T follicular helper cell (primary cell): Measurements from ENCODE around the gene FBN2.
"Not testable (repeated sequence)": the region's sequence is repeated elsewhere in the genome, so short reads cannot be mapped to it uniquely, and the experiment has no call there.

Source experiments
- DNase-seq: peaks from one replicate; pipeline ENCODE4 v3.0.0-alpha.2; 2020; ENCODE audit warnings: low read depth

The FBN2 gene

DNA sequence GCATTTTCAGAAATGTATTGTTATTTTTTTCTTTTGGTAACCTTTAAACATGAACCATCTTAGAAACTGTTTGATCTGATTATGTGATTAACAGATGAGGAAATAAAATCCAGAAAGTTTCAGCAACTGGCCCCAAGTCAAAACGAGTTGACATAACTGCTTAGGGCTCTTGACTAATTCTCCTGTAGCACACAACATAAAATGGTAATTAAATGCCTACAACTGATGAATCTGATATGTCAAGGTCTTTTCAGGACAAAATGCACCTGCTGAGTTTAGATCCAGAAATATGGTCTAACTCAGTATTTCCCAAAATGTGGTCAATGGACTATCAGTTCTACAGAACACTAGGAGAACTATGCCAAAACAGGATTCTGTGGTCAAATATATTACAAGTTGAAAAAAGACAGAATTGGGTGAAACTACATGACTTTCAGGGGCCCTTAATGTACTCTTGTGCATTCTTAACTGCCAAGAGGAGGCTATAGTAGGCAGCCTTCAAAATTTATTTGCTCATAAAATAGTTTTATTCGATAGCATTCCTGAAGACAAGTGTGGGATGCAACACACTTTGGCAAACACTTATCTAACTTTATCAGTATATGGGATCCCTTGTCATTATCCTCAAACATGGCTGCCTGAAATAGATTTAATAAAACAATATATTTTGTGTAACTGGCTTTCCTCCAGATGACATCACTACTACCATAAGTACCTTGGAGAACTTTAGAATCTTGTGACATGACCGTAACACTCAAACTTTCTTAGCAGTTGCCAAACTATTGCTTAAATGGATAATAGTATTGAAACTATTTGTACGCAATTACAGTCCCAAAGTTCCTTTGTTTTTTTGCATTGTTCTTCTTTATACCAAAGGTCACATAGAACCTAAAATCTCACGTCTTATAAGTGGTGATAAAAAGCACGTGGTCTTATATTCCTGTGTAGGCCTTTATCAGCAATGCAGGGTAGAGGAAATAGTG lies 59.4 kb downstream of the FBN2 start:
- no peak for DNase-seq

DNA sequence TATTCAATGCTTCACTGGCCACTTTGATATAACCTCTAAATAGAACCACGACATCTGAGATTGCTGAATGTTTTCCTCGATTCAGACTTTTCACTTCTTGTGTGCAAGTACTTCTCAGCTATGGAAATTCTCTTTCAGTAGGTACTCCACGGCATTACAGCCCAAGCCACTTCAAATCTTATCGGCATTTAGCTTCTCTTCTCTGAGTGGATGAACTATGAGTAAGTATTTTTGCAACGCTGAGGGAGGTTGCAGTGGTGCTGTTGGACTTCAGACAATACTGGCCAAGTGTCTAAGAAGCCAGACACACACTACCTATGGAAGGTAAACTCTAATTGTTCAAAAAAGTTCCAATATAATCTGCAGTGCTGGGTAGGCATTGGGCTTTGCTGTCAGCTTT lies 60.1 kb downstream of the FBN2 start:
- no peak for DNase-seq

DNA sequence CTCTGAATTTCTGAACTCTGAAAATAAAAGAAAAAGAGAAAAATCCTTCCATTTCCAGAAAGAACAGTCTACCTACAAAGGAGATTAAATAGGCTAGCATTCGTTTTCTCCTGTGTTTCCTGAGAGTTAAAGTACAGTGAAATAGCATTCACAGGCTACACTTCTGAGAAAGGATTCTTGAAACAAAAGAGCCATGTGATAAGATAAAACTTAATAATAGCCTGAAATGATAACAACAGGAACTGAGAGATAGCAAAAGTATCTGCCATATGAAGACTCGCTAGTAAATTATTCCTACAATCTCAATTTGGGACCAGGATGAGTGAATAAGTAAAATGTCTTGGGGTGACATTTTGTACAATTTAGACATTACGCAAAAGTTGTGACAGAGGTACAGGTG lies 62.4 kb downstream of the FBN2 start:
- DNase-seq, result no peak

DNA sequence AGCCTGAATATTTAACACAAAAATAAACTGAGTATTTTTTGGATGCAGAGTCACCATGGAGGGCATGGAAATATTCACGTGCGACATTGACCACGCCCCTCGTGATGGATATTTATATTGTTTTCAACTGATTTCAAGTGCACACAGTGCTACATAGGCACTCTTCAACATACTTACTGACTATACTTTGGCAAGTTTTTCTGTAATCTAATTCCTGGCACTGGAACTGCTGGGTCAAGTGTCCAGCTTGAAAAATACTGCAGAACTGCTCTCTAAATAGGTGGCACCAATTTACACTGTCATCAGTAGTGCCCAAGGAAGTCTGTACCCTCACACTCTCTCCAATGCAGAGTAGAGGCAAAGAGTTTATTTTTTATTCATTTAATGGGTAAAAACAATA lies 65.1 kb downstream of the FBN2 start:
- no peak for DNase-seq

DNA sequence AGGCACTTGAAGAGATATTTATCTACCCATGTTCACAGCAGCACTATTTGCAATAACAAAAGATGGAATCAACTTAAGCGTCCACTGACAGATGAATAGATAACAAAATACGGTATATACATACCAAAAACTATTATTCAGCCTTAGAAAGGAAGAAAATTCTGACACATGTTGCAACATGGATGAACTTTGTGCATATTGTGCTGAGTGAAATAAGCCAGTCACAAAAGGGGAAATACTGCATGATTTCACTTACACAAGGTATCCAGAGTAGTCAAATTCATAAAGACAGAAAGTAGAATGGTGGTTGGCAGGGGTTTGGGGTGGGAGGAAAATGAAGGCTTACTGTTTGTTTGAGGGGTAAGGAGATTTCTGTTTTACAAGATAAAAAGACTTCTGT lies 66.0 kb downstream of the FBN2 start:
- no peak for DNase-seq

DNA sequence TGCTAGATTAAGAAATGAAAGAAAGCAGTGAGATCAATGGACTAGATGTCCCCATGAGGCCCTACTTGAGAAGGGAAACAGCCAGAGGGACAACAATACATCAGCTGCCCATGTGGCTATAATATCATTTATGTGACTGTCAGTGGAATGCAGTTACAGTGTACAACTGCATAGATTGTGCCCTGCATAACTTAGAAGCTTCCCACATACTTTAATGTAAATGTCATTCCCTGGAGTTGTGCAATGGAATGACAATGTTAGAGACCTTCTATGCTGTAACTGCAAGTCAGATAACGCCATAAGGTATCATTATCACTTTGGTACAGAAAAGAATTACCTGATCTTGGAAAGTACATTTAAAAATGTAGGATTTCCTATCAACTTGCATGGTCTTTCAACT lies 67.4 kb downstream of the FBN2 start:
- no peak for DNase-seq

DNA sequence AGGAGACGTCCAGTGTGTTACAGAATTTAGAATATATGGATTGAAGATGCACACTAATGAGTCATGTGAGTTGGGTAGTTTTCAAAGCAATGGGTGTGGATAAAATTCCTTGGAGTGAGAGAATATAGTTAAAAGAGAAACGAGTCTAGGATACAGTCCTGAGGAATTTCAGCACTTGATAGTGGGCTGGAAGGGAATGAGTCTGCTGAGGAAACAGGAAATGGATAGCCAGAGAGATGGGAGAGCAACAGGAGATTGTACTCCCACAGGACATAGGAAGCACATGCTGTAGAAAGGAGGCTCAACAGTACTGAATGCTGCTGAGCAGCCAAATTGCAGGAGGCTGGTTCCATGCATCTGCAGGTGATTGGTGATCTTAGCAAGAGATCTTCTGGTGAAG lies 68.1 kb downstream of the FBN2 start:
- no peak for DNase-seq

DNA sequence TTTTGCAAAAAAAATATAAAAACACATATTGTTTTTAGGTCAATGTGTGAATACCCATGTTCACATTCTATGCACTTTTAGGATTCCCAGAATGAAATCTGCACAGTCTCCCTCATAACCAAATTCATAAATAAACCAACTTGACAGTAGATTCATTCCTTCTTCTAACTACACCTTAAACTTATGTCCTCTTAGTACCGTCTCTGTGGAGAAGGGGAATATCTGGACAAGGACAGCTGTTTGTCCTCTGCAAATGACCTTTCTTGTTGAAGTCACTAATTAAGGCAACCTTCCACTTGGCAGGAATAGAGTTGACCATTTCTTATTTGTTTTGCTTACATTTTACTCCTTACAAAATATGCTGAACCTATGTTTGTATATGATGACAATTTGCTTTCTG lies 71.1 kb downstream of the FBN2 start:
- DNase-seq, result no peak

DNA sequence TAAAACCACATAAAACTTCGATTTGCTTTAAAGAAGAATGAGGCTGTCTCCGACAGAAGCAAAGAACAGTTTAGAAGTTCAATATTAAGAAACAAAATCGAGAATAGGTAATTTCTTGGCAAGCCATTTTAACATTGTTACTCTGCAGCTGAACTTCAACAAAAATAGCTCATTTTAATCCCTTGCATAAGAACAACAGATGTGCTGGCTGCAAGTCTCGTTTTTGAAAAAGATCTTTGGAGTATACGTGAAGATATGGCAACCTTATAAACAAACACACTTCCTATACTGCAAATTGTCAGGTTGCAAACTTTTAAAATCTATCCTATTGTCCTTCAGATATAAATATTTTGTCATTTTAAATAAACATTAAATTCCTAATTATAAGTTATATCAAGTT lies 71.5 kb downstream of the FBN2 start:
- no peak for DNase-seq

DNA sequence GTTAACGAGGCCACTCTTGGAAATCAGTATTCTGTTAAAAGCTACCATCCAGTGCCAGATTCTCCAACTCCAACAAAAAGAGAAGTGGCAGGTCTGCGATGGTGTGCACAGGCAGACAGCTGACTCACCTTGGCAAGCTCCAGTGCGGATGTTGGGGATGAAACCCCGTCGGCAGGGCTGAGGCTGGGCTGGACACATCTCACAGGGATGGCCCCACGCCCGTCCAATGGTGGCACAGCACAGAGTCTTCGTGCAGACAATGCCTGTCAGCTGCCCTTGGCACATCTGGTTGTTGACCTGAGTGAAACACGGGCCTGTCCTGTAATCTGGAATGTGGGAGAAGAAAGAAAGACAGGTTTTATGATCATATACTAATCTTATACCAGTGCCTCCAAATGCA lies 73.4 kb downstream of the FBN2 start:
- DNase-seq, result no peak

DNA sequence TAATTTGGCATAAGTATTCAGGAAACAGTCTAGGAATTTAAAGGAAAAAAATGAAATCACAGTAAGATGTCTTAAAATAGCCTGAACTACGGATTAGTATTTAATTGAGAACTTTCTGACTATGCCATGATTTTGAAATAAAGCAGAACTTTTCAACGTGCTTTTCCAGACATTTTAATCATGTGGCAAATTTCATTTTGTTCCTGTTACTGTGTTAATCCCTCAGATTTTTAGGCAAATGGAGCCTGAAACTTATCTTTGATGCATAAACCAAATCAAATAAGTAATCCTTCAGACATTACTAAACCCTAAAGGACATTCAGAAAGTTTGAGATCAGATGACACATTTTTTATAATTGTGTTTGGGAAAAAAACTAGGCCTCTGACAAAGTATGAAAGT lies 75.7 kb downstream of the FBN2 start:
- no peak for DNase-seq

DNA sequence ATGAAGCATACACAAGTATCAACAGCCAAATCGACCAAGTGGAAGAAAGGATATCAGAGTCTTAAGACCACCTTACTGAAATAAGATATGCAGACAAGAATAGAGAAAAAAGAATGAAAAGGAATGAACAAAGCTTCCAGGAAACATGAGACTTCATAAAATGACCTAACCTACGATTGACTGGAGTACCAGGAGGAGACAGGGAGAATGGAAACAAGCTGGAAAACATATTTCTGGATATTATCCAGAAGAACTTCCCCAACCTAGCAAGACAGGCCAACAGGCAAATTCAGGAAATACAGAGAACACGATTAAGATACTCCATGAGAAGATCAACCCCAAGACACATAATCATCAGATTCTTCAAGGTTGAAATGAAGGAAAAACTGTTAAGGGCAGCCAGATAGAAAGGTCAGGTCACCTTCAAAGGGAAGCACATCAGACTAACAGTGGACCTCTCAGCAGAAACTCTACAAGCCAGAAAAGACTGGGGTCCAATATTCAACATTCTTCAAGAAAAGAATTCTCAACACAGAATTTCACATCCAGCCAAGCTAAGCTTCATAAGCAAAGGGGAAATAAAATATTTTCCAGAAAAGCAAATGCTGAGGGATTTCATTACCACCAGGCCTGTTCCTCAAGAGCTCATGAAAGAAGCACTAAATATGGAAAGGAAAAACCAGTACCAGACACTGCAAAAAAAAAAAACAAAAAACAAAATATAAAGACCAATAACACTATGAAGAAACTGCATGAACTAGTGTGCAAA lies 80.7 kb downstream of the FBN2 start:
- not testable (repeated sequence) for DNase-seq

DNA sequence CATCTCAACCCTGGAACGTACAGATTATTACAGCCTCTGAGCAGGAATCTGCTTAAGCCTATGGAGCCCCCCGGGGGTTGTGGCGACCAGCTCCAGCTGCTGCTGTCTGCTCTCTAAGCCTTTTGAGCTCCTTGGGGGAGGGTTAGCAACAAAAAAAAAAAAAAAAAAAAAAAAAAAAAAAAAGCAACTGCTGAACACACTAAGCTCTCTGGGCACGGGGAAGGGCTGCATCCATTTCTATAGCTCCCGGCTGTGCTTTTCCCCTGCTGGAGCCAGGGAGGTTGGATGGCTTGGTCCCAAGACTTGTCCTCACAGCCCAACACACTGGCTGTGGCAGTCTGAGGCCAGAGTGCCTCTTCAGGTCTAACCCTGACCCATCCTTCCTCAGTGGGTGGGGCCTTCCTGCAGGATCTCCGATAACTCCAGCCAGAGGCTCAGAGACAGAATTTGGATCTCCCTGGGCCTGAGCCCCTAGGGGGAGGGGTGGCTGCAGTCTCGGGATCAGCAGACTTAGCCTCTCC lies 82.1 kb downstream of the FBN2 start:
- no peak for DNase-seq

DNA sequence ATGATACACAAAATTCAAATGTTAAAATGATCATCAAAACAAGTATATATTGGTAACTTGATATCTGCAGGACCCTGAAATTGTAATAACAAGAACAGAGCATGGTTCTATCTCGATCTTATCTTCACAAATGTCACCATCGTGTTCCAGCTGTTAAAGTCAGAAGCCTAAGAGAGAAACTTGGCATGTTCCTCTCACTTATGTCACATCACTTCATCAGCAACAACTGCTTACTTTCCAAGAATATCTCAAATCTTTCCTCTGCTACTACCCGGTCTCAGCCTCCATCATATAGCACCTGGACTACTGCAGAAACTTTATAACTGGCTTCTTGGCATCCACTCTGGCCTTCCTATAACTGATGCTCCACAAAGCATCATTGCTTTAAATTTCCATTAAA lies 84.9 kb downstream of the FBN2 start:
- DNase-seq, result no peak

DNA sequence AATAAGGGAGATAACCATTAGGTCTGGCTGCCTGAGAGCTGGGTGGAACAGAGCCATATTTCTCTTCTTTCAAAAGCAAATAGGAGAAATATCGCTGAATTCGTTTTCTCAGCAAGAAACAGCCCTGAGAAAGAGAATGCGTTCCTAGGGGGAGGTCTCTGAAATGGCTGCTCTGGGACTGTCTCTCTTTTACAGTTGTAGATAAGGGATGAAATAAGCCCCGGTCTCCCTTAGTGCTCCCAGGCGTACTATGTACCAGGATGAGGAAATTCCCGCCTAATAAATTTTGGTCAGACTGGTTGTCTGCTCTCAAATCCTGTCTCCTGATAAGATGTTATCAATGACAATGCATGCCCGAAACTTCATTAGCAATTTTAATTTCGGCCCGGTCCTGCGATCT lies 90.8 kb downstream of the FBN2 start:
- DNase-seq, result not testable (repeated sequence)

DNA sequence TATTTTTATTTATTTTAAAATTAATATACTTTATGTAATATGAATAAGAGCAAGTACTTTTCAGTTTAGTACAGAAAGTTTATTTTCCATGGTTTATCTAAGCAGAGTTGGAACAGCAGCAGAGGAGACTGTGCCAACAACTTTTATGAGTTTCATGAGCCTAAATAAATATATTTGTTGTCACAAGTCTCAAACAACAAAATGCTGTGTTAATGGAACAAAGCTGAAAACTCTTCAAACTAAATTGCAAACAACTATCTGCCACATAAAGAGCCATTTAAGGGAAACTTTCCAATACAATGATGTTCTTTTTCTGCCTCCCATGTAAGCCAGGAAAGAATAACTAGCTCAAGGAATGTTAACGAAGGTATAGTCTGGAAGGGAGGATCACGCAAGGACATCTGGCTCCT lies 96.1 kb downstream of the FBN2 start:
- DNase-seq, result no peak

DNA sequence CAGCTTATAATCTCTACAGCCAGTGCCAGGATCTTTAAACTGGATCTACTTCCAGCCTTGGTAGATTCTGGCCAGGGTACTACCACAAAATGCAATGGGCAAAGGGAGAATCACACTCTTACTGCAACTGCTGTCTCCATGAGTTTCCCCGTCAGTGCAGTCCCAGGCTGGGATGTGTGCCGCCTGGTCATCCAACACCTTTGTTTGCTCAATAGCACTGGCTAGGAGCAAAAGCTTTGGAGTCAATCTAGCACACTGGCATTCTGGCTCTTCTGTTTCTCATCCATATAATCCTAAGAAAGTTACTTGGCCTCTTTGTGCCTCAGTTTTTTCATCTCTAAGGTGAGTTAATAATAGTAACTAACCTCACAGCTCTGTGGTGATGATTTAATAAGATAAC lies 96.9 kb downstream of the FBN2 start:
- DNase-seq, result no peak

DNA sequence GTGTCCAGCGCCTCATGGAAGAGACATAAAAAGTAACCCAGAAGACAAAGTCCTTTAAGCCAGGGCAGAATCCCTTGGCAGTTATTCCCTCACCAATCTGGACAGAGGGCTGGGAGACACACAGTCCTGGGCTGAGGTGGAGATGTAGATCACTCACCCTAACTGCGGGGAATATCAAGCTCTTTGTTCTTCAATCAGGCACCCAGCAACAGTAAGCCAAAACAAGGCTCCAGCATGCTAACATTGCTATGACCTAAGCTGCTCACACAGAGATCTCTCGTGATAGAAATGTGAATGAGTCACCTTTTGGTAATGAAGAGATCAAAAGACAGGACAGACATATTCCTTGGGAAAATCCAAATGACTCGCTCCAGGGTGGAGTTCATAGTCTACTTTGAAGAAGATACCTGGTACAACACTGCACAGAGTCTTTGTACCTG lies 101.3 kb downstream of the FBN2 start:
- no peak for DNase-seq

DNA sequence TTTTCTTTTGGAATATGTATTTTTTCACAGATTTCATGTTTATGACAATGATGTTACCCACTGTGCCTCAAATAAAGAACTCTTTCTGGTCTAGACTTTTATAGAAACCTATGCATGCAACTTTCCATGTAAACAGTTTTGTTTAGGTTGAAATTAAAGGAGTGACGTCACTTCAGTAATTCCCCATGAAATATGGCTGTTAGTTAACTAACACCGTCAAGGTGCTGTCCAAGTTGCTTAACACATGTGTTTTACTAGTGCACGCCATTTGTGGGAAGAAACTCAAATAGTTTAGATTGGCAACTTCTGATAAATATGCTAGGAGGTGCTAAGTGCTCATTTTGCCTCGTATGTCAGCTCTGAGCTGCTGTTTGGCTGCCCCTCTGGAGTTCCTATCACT lies 102.2 kb downstream of the FBN2 start:
- DNase-seq, result no peak

DNA sequence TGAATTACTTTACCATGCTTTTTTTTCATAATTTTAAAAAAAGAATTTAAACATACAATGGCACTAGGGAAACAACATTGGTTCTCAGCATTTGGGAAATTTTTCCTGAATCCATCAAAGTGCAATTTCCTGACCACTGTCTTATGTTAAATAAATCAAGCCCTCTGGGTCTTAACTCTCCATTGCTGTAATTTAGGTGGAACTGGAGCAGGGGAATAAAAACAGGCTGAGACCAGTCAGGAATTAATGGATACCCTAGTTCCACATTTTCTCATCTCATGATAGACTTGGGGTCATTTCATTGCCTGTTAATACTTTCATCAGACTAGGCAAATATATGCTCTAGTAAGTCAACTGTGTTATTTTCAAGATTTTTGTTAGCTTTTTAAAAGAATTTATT lies 103.1 kb downstream of the FBN2 start:
- no peak for DNase-seq

DNA sequence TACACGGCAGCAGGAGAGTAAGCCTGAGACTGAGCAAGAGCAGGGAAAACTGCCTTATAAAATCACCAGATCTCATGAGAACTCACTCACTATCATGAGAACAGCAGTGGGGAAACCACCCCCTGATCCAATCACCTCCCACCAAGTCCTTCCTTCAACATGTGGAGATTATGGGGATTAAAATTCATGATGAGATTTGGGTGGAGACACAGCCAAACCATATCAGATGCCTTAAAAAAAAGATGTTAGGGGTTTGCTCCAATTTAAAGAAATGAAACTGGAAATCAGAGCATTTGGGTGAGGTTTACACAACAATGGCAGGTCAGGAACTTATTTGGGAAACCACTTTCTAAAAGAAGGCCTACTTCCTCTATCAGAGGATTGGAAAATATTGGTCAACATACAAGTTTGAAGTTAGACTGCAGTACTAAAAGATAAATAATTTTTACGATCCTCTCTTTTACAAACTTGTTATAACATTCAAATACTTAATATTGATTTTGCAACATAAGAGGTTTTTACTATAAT lies 105.1 kb downstream of the FBN2 start:
- DNase-seq, result no peak

DNA sequence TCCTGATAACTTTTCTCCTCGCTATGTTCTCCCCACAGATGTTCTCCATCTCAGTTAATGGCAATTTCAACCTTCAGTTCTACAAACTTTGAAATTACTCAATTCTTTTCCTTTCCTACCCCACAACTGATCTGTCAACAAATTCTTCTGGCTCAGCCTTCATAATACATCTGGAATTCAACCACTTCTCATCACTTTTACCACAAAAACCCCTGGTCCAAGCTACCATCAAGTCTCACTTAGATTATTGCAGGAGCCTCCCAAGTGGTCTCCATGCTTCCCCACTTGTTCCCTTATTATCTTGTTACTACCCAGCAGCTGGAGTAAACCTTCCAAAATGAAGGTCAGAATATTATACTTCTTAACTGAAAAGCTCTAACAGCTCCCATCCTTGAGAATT lies 110.1 kb downstream of the FBN2 start:
- no peak for DNase-seq

DNA sequence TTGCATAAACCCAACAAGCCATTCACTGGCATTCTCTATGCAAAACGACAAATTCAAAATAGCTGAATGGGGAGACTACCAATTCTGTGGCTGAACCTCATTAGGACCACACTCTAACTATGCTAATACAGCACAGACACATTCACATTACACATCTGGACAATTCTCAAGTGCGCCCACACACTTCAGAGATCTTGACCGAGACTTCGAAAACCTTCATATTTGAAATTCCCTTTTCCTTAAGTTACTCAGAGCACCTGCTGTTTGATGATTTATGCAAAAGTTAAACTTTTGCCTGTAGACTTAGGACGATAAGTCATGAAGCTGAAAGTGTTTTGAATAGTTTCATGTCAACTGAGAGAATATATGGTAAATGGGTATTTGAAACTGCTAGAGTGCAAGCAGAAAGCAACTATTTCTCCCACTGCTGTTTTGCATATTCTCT lies 111.9 kb downstream of the FBN2 start:
- no peak for DNase-seq
